DMS79 treated with DMSO at 0.1 percent for 48 hours (cell line): ENCODE data around the gene GLYR1.

Experiments used
- DNase-seq: peaks from one replicate; lab custom pipeline; 2025; lab: John Stamatoyannopoulos, UW

The GLYR1 gene

GRCh38 chr16:4765511-4766474, 81.3 kb downstream of the GLYR1 start:
- DNase-seq, result no peak

DNA sequence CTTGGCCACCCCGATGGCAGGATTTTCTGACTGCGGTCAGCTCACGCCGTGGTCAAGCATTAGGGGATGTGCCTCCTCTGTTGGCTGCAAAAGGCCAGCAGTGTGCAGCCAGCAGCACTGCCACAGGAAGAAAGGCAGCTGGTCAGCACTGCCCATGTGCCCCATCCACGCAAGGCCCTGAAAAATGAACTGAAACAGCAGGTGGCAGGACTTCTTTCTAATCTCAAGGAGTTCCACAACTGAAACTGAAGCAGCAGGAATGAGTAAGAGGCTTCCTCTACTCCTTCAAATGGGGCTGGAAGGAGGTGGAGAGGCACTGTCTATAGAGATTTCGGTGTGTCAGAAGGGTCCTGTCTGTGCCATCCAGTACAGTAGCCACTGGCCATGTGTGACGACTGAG, 83.3 kb downstream of the GLYR1 start:
- DNase-seq, result no peak

DNA sequence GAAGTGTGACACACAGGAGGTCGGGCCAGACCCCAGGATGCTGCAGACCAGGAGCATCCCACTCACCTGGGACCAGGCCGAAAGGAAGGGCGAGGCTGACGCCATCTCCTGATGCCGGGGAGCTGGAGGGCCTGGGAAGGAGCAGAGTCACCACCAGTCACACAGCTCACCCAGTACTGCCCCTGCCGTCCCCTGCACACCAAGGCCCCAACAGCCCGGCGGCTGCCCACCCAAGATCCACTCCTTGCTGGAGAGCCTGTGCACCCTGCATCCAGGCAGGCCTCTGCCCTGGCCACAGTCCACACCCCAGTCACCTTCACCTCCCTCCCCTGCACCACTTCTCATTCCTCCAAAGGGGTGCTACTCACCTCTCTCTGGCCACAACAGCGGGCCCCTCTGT, 84.9 kb downstream of the GLYR1 start:
- no peak for DNase-seq

DNA sequence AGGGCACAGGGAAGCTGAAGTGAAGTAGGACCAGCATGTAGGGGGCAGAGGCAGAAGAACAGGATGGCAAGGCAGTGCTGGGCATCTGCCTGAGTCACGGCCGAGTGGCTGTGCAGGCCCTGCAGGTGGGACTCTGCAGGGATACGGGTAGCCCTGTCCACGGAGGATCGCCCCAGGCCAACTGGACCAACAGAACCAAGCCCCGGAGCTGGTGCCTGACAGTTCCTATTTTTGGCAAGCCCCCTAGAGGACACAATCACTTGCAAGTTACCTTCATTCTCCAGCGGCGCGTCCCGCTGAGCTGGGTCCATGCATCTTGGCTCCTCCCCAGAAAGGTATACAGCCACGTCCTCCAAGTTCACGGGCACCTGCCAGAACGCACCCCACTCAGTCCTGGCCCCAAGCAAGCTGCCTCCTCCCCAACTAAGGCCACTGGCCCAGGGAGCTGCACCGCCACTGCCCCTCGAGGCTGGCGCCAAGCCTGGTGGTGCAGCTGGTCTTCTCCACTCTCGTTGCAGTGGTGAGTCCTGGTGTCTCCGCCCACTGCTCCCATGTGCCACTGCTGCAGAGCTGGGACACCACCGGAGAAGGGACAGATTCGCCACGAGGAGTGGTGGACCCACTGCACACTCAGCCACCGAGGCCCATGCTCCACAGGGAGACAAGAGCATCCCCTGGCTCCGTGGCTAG, 86.7 kb downstream of the GLYR1 start:
- DNase-seq, result no peak

- DNase-seq, result no peak
Observed at GRCh38 chr16:4755687-4756086, 91.4 kb downstream of the GLYR1 start.

- no peak for DNase-seq
Observed at GRCh38 chr16:4754865-4755264, 92.2 kb downstream of the GLYR1 start.

DNA sequence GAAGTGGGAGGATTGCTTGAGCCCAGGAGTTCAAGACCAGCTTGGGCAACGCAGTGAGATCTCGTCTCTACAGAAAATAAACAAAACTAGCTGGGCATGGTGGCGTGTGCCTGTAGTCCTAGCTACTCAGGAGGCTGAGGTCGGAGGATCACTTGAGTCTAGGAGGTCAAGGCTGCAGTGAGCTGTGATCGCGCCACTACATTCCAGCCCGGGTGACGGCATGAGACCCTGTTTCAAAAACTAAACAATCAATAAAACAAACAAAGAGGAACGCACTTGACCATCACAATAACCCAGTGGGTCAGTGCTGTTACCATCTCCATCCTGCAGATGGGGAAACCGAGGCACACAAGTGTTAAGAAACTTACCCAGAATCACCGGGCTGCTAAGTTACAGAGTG, 93.9 kb downstream of the GLYR1 start:
- no peak for DNase-seq
